GM12873 (cell line): Measurements from ENCODE around the gene CCDC171.
A peak's percentile ranks its signal among the peaks of the same experiment; 100 is the strongest.

Experiments used
- CTCF ChIP-seq: IDR thresholded peaks from 2 replicates; pipeline ENCODE4 v1.5.1; 2012; ENCODE audit warnings: low read depth, mild to moderate bottlenecking, moderate library complexity, low read length, control low read depth; ENCODE audit not compliant: insufficient read depth; ENCODE audit errors: missing control alignments

Gene CCDC171

DNA sequence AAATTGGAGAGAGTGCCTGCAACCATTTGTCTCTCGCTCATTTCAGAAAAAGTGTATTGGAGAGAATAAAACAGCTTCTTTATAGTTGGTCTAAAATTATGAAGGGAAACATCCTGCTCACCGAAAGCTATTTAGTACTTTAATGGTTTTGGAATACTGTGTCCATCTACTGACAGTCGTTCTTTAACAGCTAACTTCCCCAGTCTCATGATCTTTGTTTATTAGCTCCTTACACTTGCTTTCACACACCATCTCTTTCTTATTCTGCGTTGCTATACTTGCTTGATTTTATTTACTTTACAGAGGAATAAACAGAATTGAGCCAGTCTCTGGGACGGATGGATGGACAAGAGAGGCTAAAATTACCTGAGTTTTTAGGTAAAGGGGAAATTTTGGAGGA, 229.3 kb downstream of the CCDC171 start:
- TF ChIP-seq CTCF: no peak

- no peak for TF ChIP-seq CTCF
Observed at GRCh38 chr9:15785584-15785983, 232.7 kb downstream of the CCDC171 start.

DNA sequence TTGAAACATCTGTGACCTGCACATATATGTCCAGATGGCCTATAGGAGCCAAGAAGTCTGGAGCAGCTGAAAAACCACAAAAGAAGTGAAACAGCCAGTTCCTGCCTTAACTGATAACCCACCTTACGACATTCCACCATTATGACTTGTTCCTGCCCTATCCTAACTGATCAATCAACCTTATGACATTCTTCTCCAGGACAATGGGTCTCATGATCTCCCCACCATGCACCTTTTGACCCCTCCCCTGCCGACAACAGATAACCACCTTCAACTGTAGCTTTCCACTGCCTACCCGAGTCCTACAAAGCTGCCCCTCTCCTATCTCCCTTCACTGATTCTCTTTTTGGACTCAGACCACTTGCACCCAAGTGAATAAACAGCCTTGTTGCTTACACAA, 233.8 kb downstream of the CCDC171 start:
- no peak for TF ChIP-seq CTCF

DNA sequence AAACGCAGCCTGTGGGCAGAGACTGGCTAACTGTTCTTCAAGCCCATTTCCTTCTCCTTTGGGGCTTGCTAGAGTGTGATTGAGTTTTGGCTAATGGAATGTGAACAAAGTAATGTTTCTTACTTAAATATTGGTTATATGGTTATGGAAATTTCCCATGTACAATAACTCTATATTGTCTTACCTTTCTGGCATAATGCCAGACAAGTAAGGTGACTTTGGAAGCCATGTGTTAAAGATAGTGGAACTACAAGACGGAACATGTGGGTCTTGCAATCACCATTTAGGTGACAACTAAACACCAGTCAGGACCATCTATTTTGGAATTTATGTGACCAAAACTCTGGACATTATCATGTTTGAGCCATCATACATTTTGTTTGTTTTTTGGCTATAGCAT, 260.2 kb downstream of the CCDC171 start:
- no peak for TF ChIP-seq CTCF

- TF ChIP-seq CTCF: no peak
Observed at GRCh38 chr9:15824310-15824709, 271.5 kb downstream of the CCDC171 start.

- no peak for TF ChIP-seq CTCF
Observed at GRCh38 chr9:15831384-15831783, 278.5 kb downstream of the CCDC171 start.

- TF ChIP-seq CTCF: no peak
Observed at GRCh38 chr9:15834541-15834940, 281.7 kb downstream of the CCDC171 start.

DNA sequence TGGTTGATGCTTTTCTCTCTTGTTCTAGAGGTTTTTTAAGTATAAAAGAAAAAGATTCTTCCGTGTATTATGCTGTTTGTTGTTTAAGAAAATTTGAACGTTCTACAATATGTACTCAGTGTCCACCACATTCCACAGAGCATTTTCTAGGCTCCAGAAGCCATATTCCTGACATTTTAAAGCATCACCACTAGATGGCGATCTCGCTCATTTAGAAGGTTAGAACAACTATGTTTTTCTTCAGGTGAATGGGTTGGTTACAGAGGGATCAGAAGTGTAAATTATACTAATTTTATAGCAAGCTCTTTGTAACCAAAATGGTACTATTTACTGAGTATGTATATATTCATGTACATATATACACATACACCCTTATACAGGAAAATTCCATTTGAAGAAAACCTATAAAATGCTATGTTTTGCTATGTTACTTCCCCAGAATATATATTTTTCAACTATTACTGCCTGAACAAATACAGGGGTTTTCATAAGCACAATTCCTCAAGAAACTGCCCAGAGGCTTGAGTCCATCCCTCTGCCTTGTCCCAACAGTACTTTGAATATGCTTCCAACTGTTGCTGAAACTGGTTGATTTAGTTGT, 284.3 kb downstream of the CCDC171 start:
- peak; percentile 69 for TF ChIP-seq CTCF
